Renal cortex interstitium (tissue), 15 donors: ENCODE data around the gene HS6ST2. TPM values are rescaled to one million over a fixed set of nuclear protein-coding genes. Genes with fewer than 3 reads are reported as not detected.
"Not testable (repeated sequence)": the region's sequence is repeated elsewhere in the genome, so short reads cannot be mapped to it uniquely, and the experiment has no call there.

Experiments
- DNase-seq, 11 donors: peaks; one replicate each; pipeline ENCODE4 v3.0.0-alpha.2; 2013; ENCODE audit warnings: low read depth in 9 of 11, low spot score in 4 of 11; ENCODE audit errors: extremely low read depth in 1 of 11
- long read RNA-seq, 16 experiments: transcript quantifications; one replicate each; lab custom pipeline, GENCODE V29; 2026
- polyA plus RNA-seq, 3 donors: library from polyadenylated mRNA; unstranded; fragments of 120-200 nt; gene quantifications; one replicate each; pipeline ENCODE4 v1.2.1, GENCODE V29; 2013; ENCODE audit not compliant: insufficient read length in 3 of 3

Gene HS6ST2
- polyA plus RNA-seq = 10 to 100 TPM; 21.4 to 25.1 (median 24.0) TPM
- long read RNA-seq, donor 1 = 0 reads
- long read RNA-seq, donor 2 = 0 reads
- long read RNA-seq, donor 3, partial matches to known transcripts = 40 of 40 reads
- long read RNA-seq, donor 3, other reads (novel, unspliced or antisense) = 0 of 40 reads
- long read RNA-seq, donor 4 = 0 reads
- long read RNA-seq, donor 5 = 0 reads
- long read RNA-seq, donor 6 = 0 reads
- long read RNA-seq, donor 7 = 0 reads
- long read RNA-seq, donor 8 = 0 reads
- long read RNA-seq, donor 9 = 0 reads
- long read RNA-seq, donor 10 = 0 reads
- long read RNA-seq, donor 11 = 0 reads
- long read RNA-seq, donor 12 = 0 reads
- long read RNA-seq, donor 13 = 0 reads
- long read RNA-seq, donor 14, partial matches to known transcripts = 13 of 13 reads
- long read RNA-seq, donor 14, other reads (novel, unspliced or antisense) = 0 of 13 reads
- long read RNA-seq, donor 15, partial matches to known transcripts = 9 of 9 reads
- long read RNA-seq, donor 15, other reads (novel, unspliced or antisense) = 0 of 9 reads
- long read RNA-seq, donor 16 = 0 reads

DNA sequence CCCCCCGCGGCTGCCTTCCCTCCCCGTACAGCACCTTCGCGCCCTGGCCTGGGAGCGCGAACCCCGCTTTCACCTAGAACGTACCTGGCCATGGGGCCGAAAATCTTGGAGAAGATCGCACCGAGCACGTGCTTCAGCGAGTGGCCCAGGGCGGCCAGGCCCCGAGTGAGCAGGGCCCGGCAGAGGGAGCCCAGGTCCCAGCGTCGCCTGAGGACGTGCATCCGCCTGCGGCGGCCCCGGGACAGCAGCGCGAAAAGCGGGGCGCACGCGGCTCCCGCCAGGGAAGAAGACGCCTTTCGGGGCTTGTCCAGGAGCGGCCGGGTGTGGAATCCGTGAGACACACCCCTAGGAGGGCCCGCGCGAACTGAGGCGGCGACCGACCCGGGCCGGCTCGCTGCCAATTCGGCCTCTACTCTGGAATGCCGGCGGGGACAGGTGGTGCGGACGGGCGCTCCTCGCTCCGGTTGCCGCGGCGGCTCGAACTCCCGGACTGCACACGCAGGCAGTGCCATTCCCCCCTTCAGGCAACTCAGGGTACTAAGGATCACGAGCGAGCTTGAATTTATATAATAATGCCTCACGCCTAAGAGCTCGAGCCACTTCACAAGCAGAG, at the start of gene HS6ST2:
TSS of gene HS6ST2 (minus strand) at position 539 of the 613 bp plus-strand sequence.
- peak in 2 of 11 donors; percentile 12 to 28 for DNase-seq

GRCh38 chrX:133007458-133007857, 49.0 kb upstream of the HS6ST2 start:
- DNase-seq = no peak

- DNase-seq = no peak
Observed at GRCh38 chrX:133005616-133006015, 47.2 kb upstream of the HS6ST2 start.

- DNase-seq = peak in 5 of 11 donors; percentile 3 to 8 (median 5)
Observed at GRCh38 chrX:133005042-133005441, 46.6 kb upstream of the HS6ST2 start.

DNA sequence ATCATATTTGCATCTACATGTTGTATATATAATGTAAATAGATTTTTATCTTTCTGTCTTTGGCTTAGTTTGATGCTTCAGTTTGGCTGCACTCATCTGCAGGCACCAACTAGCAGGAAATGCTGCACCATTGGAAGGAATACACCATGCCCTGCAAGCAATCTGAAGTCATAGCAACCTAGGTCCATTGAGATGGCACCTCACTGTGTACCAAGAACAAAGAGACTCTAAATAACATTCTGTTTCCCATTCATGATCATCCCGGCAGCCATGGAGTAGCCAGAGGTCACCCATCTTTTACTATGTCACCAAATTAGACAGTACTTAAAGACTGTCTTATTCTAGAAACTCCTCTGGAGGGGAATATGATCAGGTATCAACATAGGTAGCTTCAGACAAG, 40.8 kb upstream of the HS6ST2 start:
- DNase-seq = no peak

- DNase-seq = no peak
Observed at GRCh38 chrX:132990835-132991234, 32.4 kb upstream of the HS6ST2 start.

- DNase-seq = no peak
Observed at GRCh38 chrX:132986556-132986955, 28.1 kb upstream of the HS6ST2 start.

DNA sequence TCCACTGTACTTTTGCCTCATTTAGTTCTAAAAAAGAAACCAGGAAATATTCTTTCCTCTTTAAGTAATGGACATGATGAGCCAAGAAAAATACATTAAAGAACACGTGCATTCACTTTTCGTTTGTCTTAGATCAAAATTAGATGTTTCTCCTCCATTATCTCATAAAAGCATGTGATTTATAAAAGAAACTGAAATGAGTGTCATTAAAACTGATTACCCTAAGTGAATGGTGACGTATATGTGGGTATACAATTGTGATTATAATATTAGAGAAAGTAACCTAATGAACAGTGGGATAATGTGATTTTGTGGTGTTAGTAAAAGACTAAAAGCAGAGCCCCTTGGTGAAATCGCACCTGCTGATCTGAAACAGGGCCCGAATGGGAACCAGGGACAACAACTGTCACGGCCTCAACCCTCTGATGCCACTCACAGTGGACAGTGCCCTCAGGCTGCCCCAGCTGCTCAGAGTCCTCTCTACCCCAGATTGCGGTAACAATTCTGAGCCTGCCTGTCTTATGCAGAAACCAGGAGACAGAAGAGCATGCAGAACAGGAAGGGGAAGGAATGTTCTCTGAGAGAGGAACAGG, 25.7 kb upstream of the HS6ST2 start:
- no peak for DNase-seq

- no peak for DNase-seq
Observed at GRCh38 chrX:132983496-132983895, 25.1 kb upstream of the HS6ST2 start.

DNA sequence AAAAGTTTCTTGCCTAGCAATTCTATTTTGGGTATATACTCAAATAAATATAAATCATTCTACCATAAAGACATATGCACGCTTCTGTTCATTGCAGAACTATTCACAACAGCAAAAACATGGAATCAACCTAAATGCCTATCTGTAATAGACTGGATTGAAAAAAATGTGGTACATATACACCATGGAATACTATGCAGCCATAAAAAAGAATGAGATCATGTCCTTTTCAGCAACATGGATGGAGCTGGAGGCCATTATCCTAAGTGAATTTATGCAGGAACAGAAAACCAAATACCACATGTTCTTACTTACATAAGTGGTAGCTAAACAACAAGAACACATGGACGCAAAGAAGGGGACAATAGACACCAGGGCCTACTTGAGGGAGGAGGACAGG, 21.6 kb upstream of the HS6ST2 start:
- not testable (repeated sequence) for DNase-seq

GRCh38 chrX:132968296-132968949, 10.0 kb upstream of the HS6ST2 start:
- no peak for DNase-seq

DNA sequence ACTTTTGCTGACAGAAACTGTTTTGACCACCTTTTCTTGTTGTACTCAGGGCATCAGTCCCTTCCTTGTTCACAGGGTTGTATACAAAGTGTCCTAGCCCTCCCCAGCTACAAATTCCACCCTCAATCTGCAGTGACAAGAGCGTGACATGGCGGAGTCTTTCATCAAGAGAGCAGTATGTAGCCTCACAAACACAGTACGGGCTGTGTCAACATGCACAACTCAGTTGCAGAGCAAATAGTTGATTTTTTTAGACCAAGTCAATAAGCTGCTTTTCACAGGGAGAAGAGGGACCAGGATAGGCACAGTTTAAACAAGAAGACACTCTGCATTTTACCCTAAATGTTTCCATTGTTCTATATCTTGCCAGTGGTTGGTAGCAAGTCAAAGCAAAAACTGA, 8.6 kb upstream of the HS6ST2 start:
- no peak for DNase-seq

DNA sequence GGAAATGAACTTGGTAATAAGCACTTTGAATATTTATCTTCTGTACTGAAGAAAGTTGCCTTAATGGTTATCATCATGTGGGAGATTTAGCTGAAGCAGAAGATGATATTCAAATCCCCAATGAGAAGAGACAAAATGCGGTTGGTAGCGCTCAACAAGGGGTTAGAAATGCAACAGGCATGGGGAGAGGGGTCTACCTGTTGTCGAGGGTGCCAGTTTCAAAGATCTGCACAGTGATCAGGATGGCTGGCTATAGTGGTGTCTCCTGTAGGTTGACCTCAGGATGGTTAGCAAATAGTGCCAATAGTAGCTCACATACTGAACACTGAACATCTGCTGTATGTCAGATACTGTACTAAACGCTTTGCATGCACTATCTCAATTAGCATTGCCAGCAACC, 7.0 kb upstream of the HS6ST2 start:
- DNase-seq = no peak

- DNase-seq = no peak
Observed at GRCh38 chrX:132961511-132961910, 3.1 kb upstream of the HS6ST2 start.

GRCh38 chrX:132957211-132958090, 978 bp downstream of the HS6ST2 start:
- peak in 2 of 11 donors; percentile 9 to 30 for DNase-seq

DNA sequence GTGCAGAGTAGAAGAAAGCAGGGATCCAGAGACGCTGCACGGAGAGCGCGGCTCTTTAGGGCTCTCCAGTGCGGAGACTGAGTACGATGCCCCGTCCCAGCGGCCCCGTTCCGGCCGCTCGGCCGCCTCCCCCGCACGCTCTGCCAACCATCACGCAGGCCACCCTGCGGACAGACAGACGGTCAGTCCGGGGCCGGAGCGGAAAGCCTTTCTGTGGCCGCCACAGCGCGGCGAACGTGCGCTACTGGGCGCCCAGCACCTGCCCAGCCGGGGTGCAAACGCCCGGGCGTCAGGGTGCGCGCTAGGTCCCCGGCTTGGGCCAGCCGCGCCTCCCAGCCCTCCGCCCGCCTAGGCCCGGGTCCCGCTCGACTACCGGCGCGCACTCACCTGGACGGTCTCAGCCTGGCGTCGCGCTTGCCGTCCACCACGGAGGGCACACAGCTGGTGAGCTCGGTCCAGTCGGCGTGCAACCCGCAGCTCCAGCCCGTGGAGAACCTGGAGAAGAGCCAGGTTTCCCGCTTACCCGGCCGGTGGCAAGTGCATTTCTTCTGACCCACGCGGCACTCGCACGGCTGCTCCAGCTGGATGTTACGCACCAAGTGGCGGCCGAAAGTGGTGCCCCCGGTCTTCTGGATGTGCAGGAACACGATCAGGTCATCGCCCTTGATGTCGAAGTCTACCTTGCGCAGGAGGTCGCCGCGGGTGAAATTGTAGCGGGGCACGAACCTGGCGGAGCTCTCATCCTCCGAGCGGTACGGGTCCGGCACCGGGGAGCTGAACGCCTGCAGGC, 1.8 kb downstream of the HS6ST2 start:
- peak in 1 of 11 donors; percentile 20 for DNase-seq

- peak in 1 of 11 donors; percentile 10 for DNase-seq
Observed at GRCh38 chrX:132955690-132956089, 2.7 kb downstream of the HS6ST2 start.

- no peak for DNase-seq
Observed at GRCh38 chrX:132954323-132954722, 4.1 kb downstream of the HS6ST2 start.
